Keratinocyte (primary cell): ENCODE results near the gene LRIT2. TPM values are rescaled to one million over a fixed set of nuclear protein-coding genes. Genes with fewer than 3 reads are reported as not detected.

Experiments
- DNase-seq: peaks from one replicate; pipeline ENCODE4 v3.0.0-alpha.2; 2011; ENCODE audit warnings: low read depth, missing footprints, low spot score
- FAIRE-seq: peaks from 2 replicates; lab custom pipeline; 2011; peaks lifted over from hg19 to GRCh38; lab: Jason Lieb, UNC
- H2AFZ ChIP-seq: 2 replicates; pipeline ENCODE4 v1.6.0; 2012; ENCODE audit warnings: low read length, control low read depth, inconsistent platforms; ENCODE audit not compliant: control insufficient read depth
- H3K27ac ChIP-seq: 2 replicates; pipeline ENCODE4 v1.5.1; 2011; ENCODE audit warnings: low read length; ENCODE audit not compliant: control insufficient read depth, insufficient read depth
- H3K27me3 ChIP-seq: 3 replicates; pipeline ENCODE4 v1.6.0; 2011; ENCODE audit warnings: low read length; ENCODE audit not compliant: control insufficient read depth, insufficient read depth; ENCODE audit errors: extremely low read depth
- H3K36me3 ChIP-seq, 2 experiments: 2 replicates in 1 of 2; 3 replicates in 1 of 2; pipeline ENCODE4 v1.5.1; 2011; ENCODE audit warnings: low read length in 2 of 2, mild to moderate bottlenecking in 1 of 2; ENCODE audit not compliant: control insufficient read depth in 2 of 2, insufficient read depth in 2 of 2; ENCODE audit errors: extremely low read depth in 1 of 2
- H3K4me1 ChIP-seq: 3 replicates; pipeline ENCODE4 v1.5.1; 2011; ENCODE audit warnings: low read length; ENCODE audit not compliant: control insufficient read depth, insufficient read depth; ENCODE audit errors: extremely low read depth
- H3K4me2 ChIP-seq: 3 replicates; pipeline ENCODE4 v1.6.0; 2011; ENCODE audit warnings: low read depth, low read length; ENCODE audit not compliant: control insufficient read depth, insufficient read depth; ENCODE audit errors: extremely low read depth
- H3K4me3 ChIP-seq, 3 experiments: fragments of 200-600 bp in 1 of 3; sonication (generic) in 1 of 3; 2 replicates in 2 of 3; 3 replicates in 1 of 3; pipeline ENCODE4 v1.5.1; 2011 to 2016; ENCODE audit warnings: low read length in 3 of 3, mild to moderate bottlenecking in 3 of 3, control low read depth in 2 of 3, inconsistent platforms in 1 of 3, low read depth in 1 of 3, mixed read lengths in 1 of 3, mixed run types in 1 of 3, moderate library complexity in 1 of 3; ENCODE audit not compliant: control insufficient read depth in 2 of 3, insufficient read depth in 2 of 3; ENCODE audit errors: extremely low read depth in 1 of 3
- H3K79me2 ChIP-seq: 2 replicates; pipeline ENCODE4 v1.6.0; 2012; ENCODE audit warnings: low read length; ENCODE audit not compliant: control insufficient read depth, insufficient read depth
- H3K9ac ChIP-seq: 3 replicates; pipeline ENCODE4 v1.6.0; 2011; ENCODE audit warnings: low read length; ENCODE audit not compliant: control insufficient read depth, insufficient read depth; ENCODE audit errors: extremely low read depth
- H3K9me1 ChIP-seq: 3 replicates; pipeline ENCODE4 v1.6.0; 2011; ENCODE audit warnings: low read length; ENCODE audit not compliant: control insufficient read depth, insufficient read depth; ENCODE audit errors: extremely low read depth
- H3K9me3 ChIP-seq: 2 replicates; pipeline ENCODE4 v1.5.1; 2012; ENCODE audit warnings: low read depth, low read length; ENCODE audit not compliant: control insufficient read depth
- H4K20me1 ChIP-seq: 3 replicates; pipeline ENCODE4 v1.6.0; 2011; ENCODE audit warnings: low read length; ENCODE audit not compliant: control insufficient read depth, insufficient read depth; ENCODE audit errors: extremely low read depth
- CTCF ChIP-seq, 3 experiments: IDR thresholded peaks in 1 of 3; conservative IDR thresholded peaks in 1 of 3; optimal IDR thresholded peaks in 1 of 3; 2 replicates in 2 of 3; 3 replicates in 1 of 3; pipeline versions ENCODE3 to v1.5.1; 2011; ENCODE audit warnings: low read length in 3 of 3, mild to moderate bottlenecking in 3 of 3, moderate library complexity in 2 of 3, control low read depth in 1 of 3, inconsistent platforms in 1 of 3; ENCODE audit not compliant: insufficient read depth in 2 of 3; ENCODE audit errors: extremely low read depth in 1 of 3
- EZH2 ChIP-seq: IDR thresholded peaks from one replicate; pipeline ENCODE4 v1.6.1; 2012; ENCODE audit warnings: inconsistent platforms, mild to moderate bottlenecking, low read length, moderate library complexity
- dilution Hi-C: fragments of 300-500 bp; cut with MboI; formaldehyde crosslinking; loops from one replicate; pipeline ENCODE4 v1.7.0; 2020; ENCODE audit warnings: low sequenced_read_pairs; ENCODE audit not compliant: extremely low pct_ligation_motif_present
- polyA plus RNA-seq, 5 experiments: library from polyadenylated mRNA; depleted of rRNA in 3 of 5; stranded (reverse) in 3 of 5; stranded (forward) in 1 of 5; unstranded in 1 of 5; fragments of >200 nt; gene quantifications; 1 replicate in 1 of 5; 2 replicates in 3 of 5; 3 replicates in 1 of 5; pipeline versions ENCODE4 v1.2.1 to v1.2.3, GENCODE V29; 2011 to 2012; ENCODE audit warnings: missing spikeins in 2 of 5, low read depth in 1 of 5, low replicate concordance in 1 of 5

LRIT2 gene
- polyA plus RNA-seq, 1 donor (not counting 4 experiments of a cell fraction or from before 2014, with no cell fraction given): not detected

GRCh38 chr10:84244651-84245270 is 19.4 kb upstream of the LRIT2 start, which contains the start of gene RGR:
RGR (plus strand) TSS chr10:84245053; CDS start chr10:84245091, 38 bp downstream.
- Histone ChIP-seq H3K9ac (no peak within 1 kb of the TSS), H2AFZ (no peak within 1 kb of the TSS), H3K9me3 (no peaks in the 10 kb centered on the region), H3K36me3 (no peaks in the 10 kb centered on the region), H3K4me1 (no peaks in the 10 kb centered on the region), H3K27ac (no peak within 1 kb of the TSS), H3K27me3 (no peaks in the 10 kb centered on the region), H3K9me1 (no peaks in the 10 kb centered on the region), H3K4me3 (no peak within 1 kb of the TSS), H3K4me2 (no peak within 1 kb of the TSS), H3K79me2 (no peaks in the 10 kb centered on the region), H4K20me1 (no peaks in the 10 kb centered on the region)
- dilution Hi-C loops: no loop called here
- TF ChIP-seq EZH2 (no peak), CTCF (optimal IDR thresholded peaks at IDR 0.05 in 1 of 3, IDR thresholded peaks at IDR 0.05 in 1 of 3, conservative IDR thresholded peaks at IDR 0.05 in 1 of 3; ENCODE audit: extremely low read depth in 1 of 3, insufficient read depth in 2 of 3, low read length in 3 of 3) (no peak)
- FAIRE-seq: no peak
- no peak for DNase-seq

- no peaks in the 10 kb centered on the region for H3K27me3 ChIP-seq
- H3K9me1 ChIP-seq: no peaks in the 10 kb centered on the region
- H3K9me3 ChIP-seq: no peaks in the 10 kb centered on the region
- no peaks in the 10 kb centered on the region for H3K4me1 ChIP-seq
- H3K4me3 ChIP-seq: no peak overlapping the region
- dilution Hi-C loops: no loop called here
- H3K27ac ChIP-seq: no peak overlapping the region
- no peaks in the 10 kb centered on the region for H3K36me3 ChIP-seq
- H3K9ac ChIP-seq: no peak overlapping the region
- no peak for FAIRE-seq
- TF ChIP-seq CTCF (optimal IDR thresholded peaks at IDR 0.05 in 1 of 3, IDR thresholded peaks at IDR 0.05 in 1 of 3, conservative IDR thresholded peaks at IDR 0.05 in 1 of 3; ENCODE audit: extremely low read depth in 1 of 3, insufficient read depth in 2 of 3, low read length in 3 of 3): no peak
- TF ChIP-seq EZH2: no peak
- H3K79me2 ChIP-seq: no peaks in the 10 kb centered on the region
- H3K4me2 ChIP-seq: no peak overlapping the region
- no peak for DNase-seq
- H4K20me1 ChIP-seq: no peaks in the 10 kb centered on the region
- H2AFZ ChIP-seq: no peak overlapping the region
Observed at GRCh38 chr10:84243759-84244158, 18.4 kb upstream of the LRIT2 start.
